A673 (cell line): ENCODE measurements around the gene SLC23A2. TPM values are rescaled to one million over a fixed set of nuclear protein-coding genes. Genes with fewer than 3 reads are reported as not detected.

Source experiments
- BruUV-seq: library from RNA; stranded (reverse); fragments of 400-500 nt; replicated peaks from 2 replicates; lab custom pipeline; 2021; lab: Mats Ljungman, UMichigan
- CTCF ChIA-PET: fragments of 300-600 bp; sonication (Branson Sonifier 250); formaldehyde crosslinking; loops from one replicate; lab custom pipeline; 2022; ENCODE audit warnings: antibody characterized with exemption; lab: Charles Lee
- POLR2A ChIA-PET: fragments of 300-600 bp; sonication (Branson Sonifier 250); formaldehyde crosslinking; loops from one replicate; lab custom pipeline; 2022; ENCODE audit warnings: antibody characterized with exemption; ENCODE audit not compliant: low non-redundant PET; lab: Charles Lee
- DNase-seq: peaks from one replicate; pipeline ENCODE4 v3.0.0-alpha.2; 2015; ENCODE audit warnings: low spot score
- H3K27ac ChIP-seq: fragments of 200-600 bp; sonication (generic); 2 replicates; pipeline ENCODE4 v1.5.1; 2016; ENCODE audit warnings: mixed run types, low read depth, mild to moderate bottlenecking, mixed read lengths, antibody characterized with exemption, low read length; ENCODE audit not compliant: poor library complexity, severe bottlenecking
- H3K27me3 ChIP-seq: fragments of 200-600 bp; sonication (generic); replicated peaks from 2 replicates; pipeline ENCODE4 v1.6.1; 2017; ENCODE audit warnings: mixed run types, low read depth, mild to moderate bottlenecking, mixed read lengths, antibody characterized with exemption, low read length; ENCODE audit not compliant: insufficient read depth, poor library complexity
- H3K36me3 ChIP-seq: fragments of 200-600 bp; sonication (generic); 2 replicates; pipeline ENCODE4 v1.6.1; 2016; ENCODE audit warnings: mixed run types, mild to moderate bottlenecking, mixed read lengths, antibody characterized with exemption, low read length; ENCODE audit not compliant: insufficient read depth, poor library complexity, severe bottlenecking
- H3K4me1 ChIP-seq: fragments of 200-600 bp; sonication (generic); 2 replicates; pipeline ENCODE4 v1.6.1; 2017; ENCODE audit warnings: mixed run types, mild to moderate bottlenecking, mixed read lengths, antibody characterized with exemption, low read length; ENCODE audit not compliant: insufficient read depth, poor library complexity, severe bottlenecking
- H3K4me3 ChIP-seq: fragments of 200-600 bp; sonication (generic); 2 replicates; pipeline ENCODE4 v1.5.1; 2016; ENCODE audit warnings: low read depth, mixed run types, mild to moderate bottlenecking, mixed read lengths, low read length; ENCODE audit not compliant: poor library complexity, severe bottlenecking
- H3K9me3 ChIP-seq: fragments of 200-600 bp; sonication (generic); 2 replicates; pipeline ENCODE4 v1.6.1; 2016; ENCODE audit warnings: mixed run types, low read depth, mild to moderate bottlenecking, mixed read lengths, antibody characterized with exemption, low read length; ENCODE audit not compliant: poor library complexity, severe bottlenecking
- EZH2 ChIP-seq: fragments of 200-600 bp; sonication (generic); IDR thresholded peaks from 2 replicates; pipeline ENCODE4 v1.6.1; 2017; ENCODE audit warnings: borderline replicate concordance, low read depth, mild to moderate bottlenecking, mixed read lengths, antibody characterized with exemption, low read length; ENCODE audit not compliant: poor library complexity, severe bottlenecking
- intact Hi-C: fragments of 100-400 bp; cut with micrococcal nuclease; formaldehyde crosslinking; loops from one replicate; pipeline ENCODE4 v1.10.0; 2022; ENCODE audit not compliant: unreplicated experiment
- total RNA-seq: library from RNA; stranded (reverse); gene quantifications from 2 replicates; pipeline ENCODE4 v1.2.3, GENCODE V29; 2021
- TF ChIP-seq, protein P1 (sequence below): fragments of 300-800, 200-600 bp; sonication (generic); conservative IDR thresholded peaks from 2 replicates; pipeline ENCODE4 v1.5.1; 2017; ENCODE audit warnings: low read depth, mild to moderate bottlenecking, antibody characterized with exemption, low read length, moderate library complexity, mixed read lengths

Gene SLC23A2
- total RNA-seq, 1 experiment from 2014 or later = 29.4 TPM

GRCh38 chr20:4889446-4889845 lies 111.9 kb downstream of the SLC23A2 start:
- no peak overlapping the region for H3K4me3 ChIP-seq
- TF ChIP-seq, protein P1, sequence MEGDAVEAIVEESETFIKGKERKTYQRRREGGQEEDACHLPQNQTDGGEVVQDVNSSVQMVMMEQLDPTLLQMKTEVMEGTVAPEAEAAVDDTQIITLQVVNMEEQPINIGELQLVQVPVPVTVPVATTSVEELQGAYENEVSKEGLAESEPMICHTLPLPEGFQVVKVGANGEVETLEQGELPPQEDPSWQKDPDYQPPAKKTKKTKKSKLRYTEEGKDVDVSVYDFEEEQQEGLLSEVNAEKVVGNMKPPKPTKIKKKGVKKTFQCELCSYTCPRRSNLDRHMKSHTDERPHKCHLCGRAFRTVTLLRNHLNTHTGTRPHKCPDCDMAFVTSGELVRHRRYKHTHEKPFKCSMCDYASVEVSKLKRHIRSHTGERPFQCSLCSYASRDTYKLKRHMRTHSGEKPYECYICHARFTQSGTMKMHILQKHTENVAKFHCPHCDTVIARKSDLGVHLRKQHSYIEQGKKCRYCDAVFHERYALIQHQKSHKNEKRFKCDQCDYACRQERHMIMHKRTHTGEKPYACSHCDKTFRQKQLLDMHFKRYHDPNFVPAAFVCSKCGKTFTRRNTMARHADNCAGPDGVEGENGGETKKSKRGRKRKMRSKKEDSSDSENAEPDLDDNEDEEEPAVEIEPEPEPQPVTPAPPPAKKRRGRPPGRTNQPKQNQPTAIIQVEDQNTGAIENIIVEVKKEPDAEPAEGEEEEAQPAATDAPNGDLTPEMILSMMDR = no peak
- TF ChIP-seq EZH2 = no peak
- H3K36me3 ChIP-seq = no peaks in the 10 kb centered on the region
- H3K4me1 ChIP-seq = no peaks in the 10 kb centered on the region
- intact Hi-C loops = no loop called here
- no peaks in the 10 kb centered on the region for H3K9me3 ChIP-seq
- no peaks in the 10 kb centered on the region for H3K27me3 ChIP-seq
- ChIA-PET CTCF (no interaction called here), POLR2A (interaction anchor here (0.6 kb wide), 1 partner anchor 49 kb away, joined by 12 read pairs; no protein-coding TSS in a partner anchor)
- no peak overlapping the region for H3K27ac ChIP-seq
- BruUV-seq = no TSS peak
- no peak for DNase-seq

DNA sequence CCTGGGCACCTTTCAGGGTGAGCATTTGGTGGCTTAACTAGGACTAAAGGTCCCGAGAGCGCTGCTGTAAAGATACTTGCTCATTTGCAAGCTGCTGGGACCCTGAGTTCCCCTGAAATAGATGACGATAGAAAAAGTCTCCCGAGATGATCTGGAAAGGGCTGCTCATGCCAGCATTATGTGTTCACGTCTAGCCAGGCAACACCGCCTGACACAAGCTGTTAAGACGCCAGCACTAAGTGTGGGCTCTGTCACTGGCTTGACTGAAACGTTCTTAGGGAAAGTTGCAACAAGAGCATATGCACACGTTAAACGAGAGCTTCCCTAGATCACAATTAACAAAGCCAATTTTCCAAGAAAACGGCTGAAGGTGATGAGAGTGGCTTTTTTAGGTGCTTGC lies 113.7 kb downstream of the SLC23A2 start:
- POLR2A ChIA-PET = no interaction called here
- H3K27ac ChIP-seq = no peak overlapping the region
- BruUV-seq = no TSS peak
- CTCF ChIA-PET = no interaction called here
- TF ChIP-seq, protein P1 = no peak
- TF ChIP-seq EZH2 = no peak
- no peak for DNase-seq
- no peaks in the 10 kb centered on the region for H3K36me3 ChIP-seq
- no peaks in the 10 kb centered on the region for H3K27me3 ChIP-seq
- H3K4me3 ChIP-seq = no peak overlapping the region
- intact Hi-C loops = no loop called here
- H3K4me1 ChIP-seq = no peaks in the 10 kb centered on the region
- H3K9me3 ChIP-seq = no peaks in the 10 kb centered on the region

GRCh38 chr20:4886771-4887527 lies 114.4 kb downstream of the SLC23A2 start:
- no peaks in the 10 kb centered on the region for H3K36me3 ChIP-seq
- POLR2A ChIA-PET = no interaction called here
- no peaks in the 10 kb centered on the region for H3K27me3 ChIP-seq
- no peak for DNase-seq
- H3K27ac ChIP-seq = no peak overlapping the region
- no peak overlapping the region for H3K4me3 ChIP-seq
- intact Hi-C loops = no loop called here
- CTCF ChIA-PET = interaction anchor here (0.5 kb wide), 1 partner anchor 201 kb away, joined by 10 read pairs; no protein-coding TSS in a partner anchor
- TF ChIP-seq, protein P1 = no peak
- no peak for TF ChIP-seq EZH2
- H3K9me3 ChIP-seq = no peaks in the 10 kb centered on the region
- no peaks in the 10 kb centered on the region for H3K4me1 ChIP-seq
- BruUV-seq = no TSS peak
